GM18907 (cell line): ENCODE results near the gene C5orf24.
"Not testable (repeated sequence)": the region's sequence is repeated elsewhere in the genome, so short reads cannot be mapped to it uniquely, and the experiment has no call there.

Source experiments
- ATAC-seq: cut with Tn5 transposase; IDR thresholded peaks from one replicate; pipeline ENCODE4 v1.9.1; 2021; ENCODE audit warnings: mild to moderate bottlenecking, moderate library complexity; ENCODE audit not compliant: unreplicated experiment

The C5orf24 gene

DNA sequence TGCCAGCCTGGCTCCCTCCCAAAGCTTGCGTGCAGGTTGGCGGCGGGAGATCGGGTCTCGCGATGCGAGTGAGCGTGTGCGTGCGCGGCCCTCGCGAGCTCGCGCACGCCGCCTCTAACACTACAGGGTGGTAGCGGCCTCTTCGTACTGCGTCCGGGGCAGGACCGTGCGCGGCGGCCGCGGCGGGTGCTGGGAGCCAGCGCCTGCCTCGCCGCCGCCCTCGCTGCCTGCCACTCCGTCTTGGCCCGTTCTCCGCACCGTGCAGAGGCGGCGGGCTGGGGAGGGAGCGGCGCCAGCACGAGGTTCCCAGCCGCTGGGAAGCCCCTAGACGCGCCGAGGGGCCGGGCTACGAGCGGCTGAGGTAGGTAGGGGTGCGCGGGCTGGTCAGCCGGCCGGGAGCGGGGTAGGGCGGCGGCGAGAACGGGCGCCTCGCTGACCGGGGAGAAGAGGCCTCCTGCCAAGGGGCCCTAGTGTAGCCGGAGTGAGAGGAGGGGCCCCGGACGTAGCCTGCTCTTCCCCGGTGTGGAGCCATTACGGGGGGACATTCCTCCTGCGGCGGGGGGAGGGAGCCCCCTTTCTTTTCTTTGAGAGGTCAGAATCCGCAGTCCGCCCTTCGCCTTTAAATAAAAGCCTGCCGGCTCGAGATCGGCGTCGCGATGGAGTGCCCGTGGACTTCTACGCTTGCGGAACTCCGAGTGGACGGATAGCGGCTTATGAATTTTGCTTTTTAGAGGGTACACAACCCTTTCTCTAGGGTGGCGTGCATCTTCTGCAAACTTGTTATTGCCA is at the start of gene C5orf24:
TSS of gene C5orf24 (plus strand) at position 117 of the 789 bp plus-strand sequence. CDS start 8,933 bp downstream, outside the sequence.
- ATAC-seq = peak; percentile 93

DNA sequence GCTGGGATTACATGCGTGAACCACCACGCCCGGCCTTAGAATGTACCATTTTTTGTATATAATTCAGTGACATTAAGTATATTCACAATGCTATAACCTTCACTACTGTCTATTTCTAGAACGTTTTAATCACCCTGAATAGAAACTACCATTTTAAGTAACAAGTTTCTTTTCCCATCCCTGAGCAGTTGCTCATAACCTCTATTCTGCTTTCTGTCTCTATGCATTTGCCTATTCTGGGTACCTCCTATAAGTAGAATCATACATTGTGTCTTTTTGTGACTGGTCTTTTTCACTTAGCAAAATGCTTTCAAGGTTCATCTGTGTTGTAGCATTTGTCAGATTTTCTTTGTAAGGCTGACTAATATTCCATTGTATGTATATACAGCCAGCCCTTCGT is 47.3 kb upstream of the C5orf24 start:
- ATAC-seq = no peak

GRCh38 chr5:134803821-134804220 is 41.9 kb upstream of the C5orf24 start:
- ATAC-seq = no peak

- ATAC-seq = peak; percentile 56
These were observed 32.4 kb upstream of the C5orf24 start for GRCh38 chr5:134813407-134813806.

- peak; percentile 48 for ATAC-seq
These were observed 31.9 kb upstream of the C5orf24 start for GRCh38 chr5:134813827-134814226.

- ATAC-seq = no peak
These were observed 28.8 kb upstream of the C5orf24 start for GRCh38 chr5:134817006-134817405.

GRCh38 chr5:134818776-134819175 is 27.0 kb upstream of the C5orf24 start:
- no peak for ATAC-seq

- ATAC-seq = no peak
These were observed 26.3 kb upstream of the C5orf24 start for GRCh38 chr5:134819407-134819963.

GRCh38 chr5:134821841-134822240 is 23.9 kb upstream of the C5orf24 start:
- no peak for ATAC-seq

GRCh38 chr5:134824681-134825080 is 21.1 kb upstream of the C5orf24 start:
- ATAC-seq = no peak

DNA sequence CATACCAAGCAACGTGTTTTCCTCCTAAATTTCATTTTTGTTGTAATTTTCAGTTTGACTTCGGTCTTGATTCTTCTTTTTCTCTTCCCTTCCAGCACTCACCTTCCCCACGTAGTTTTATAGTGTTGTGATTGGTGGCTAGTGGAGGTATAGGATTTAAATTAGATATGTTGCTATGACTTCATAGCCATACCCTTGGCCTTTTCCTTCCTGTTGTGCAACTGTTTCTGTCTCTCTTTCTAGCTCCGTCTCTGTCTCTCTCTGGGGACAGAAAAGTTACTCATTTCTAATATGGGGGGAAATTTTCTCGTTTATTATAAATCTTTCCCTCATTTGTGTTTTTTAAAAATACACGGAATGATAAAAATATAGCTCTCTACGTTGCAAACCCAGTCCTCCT is 20.6 kb upstream of the C5orf24 start:
- ATAC-seq = no peak

DNA sequence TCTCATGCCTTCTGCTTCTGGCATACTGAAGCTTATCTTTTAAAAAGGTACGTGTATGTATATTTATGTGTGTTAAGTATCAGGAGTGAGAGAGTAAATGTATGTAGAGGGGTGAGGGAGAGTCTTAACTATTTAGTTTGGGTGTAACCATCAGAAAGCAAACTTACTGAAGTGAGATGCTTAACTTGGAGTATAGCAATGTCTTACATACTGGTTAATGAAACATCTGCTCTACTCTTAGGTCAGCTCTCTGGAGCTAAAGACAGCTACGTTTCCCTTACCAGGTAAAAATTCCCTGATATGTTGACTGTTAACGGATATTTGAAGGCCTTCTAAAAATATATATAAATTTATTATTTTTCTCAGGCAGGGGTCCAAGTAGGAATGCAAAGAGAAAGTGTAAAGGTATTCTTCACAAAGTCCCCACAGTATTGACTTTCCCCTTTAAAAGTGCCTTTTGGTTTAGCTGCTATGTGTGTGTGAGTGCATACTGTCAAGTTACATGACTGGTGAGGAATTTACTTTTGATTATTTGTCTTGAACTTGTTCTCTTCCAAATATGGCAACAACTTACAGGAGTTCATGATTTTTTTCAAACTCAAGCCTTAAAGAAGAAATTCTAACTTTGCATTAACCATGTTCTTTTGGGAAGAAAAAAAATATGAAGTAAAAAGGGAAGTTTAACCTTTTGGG is 12.3 kb upstream of the C5orf24 start:
- ATAC-seq = no peak

DNA sequence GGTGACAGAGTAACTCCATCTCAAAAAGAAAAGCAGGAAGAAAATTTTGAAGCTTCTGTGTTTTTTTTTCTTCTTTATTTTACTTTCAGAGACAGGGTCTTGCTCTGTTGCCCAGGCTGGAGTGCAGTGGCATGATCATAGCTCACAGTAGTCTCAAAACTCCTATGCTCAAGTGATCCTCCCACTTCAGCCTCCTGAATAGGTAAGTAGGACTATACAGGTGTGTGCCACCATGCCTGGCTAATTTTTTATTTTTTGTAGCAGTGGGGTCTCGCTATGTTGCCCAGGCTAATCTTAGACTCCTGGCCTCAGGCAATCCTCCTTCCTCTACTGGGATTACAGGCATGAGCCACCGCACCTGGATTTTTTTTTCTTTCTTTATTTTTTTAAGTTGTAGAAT is 10.1 kb upstream of the C5orf24 start:
- ATAC-seq = no peak

DNA sequence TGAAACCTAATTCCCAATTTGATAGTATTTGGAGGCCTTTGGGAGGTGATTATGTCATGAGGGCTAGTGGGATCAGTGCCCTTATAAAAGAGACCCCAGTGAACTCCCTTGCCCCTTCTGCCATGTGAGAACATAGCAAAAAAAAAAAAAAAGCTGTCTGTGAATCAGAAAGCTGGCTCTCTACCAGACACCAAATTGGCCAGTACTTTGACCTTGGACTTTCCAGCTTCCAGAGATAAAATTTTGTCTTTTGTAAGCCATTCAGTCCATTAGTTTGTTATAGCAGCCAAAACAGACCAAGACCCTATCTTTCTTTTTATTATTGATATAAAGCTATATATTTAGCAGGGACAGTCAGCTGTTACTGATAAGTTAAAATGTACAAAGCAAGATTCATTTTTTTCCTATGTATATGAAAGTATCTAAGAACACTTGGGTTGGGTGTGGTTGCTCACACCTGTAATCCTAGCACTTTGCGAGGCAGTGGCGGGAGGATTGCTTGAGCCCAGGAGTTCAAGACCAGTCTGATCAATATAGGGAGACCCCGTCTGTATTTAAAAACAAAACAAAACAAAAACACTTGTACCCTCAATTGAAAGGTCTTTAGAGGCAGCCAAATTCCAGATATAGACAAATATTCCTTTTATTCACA is 8.1 kb upstream of the C5orf24 start:
- no peak for ATAC-seq

- not testable (repeated sequence) for ATAC-seq
These were observed 7.4 kb upstream of the C5orf24 start for GRCh38 chr5:134838361-134838760.

DNA sequence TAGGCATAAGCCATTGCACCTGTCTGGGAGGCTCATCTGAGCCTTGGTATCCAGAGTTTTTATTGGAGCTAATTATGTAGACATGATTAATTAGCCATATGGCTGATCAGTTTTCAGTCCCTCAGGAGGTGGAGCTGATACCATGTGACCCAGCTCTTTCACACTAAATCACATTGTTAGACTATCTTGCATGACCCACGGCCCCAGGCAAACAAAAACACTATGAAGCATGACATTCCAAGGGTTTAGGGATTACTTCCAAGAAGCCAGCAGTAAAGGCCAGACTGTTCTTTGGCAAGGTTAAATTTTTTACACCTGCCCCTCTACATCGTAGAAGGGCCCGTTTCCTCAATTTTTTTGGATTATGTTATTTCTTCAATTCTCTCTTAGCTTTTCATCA is 5.0 kb upstream of the C5orf24 start:
- ATAC-seq = no peak

DNA sequence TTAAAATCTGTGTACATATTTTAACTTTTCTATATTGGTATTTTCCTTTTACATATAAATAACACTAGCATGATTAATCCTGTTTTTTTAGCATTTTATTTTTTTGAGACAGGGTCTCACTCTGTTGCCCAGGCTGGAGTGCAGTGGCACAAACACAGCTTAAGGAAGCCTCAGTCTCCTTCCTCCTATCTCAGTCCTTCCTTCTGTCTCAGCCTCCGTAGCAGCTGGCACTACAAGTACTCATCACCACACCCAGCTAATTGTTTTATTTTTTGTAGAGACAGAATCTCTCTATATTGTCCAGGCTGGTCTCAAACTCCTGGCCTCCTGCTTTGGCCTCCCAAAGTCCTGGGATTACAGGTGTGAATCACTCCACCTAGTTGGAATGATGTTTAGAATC is 1.5 kb upstream of the C5orf24 start:
- no peak for ATAC-seq

GRCh38 chr5:134845335-134845851 is 375 bp upstream of the C5orf24 start:
- no peak for ATAC-seq

- no peak for ATAC-seq
These were observed 833 bp downstream of the C5orf24 start for GRCh38 chr5:134846641-134846960.

DNA sequence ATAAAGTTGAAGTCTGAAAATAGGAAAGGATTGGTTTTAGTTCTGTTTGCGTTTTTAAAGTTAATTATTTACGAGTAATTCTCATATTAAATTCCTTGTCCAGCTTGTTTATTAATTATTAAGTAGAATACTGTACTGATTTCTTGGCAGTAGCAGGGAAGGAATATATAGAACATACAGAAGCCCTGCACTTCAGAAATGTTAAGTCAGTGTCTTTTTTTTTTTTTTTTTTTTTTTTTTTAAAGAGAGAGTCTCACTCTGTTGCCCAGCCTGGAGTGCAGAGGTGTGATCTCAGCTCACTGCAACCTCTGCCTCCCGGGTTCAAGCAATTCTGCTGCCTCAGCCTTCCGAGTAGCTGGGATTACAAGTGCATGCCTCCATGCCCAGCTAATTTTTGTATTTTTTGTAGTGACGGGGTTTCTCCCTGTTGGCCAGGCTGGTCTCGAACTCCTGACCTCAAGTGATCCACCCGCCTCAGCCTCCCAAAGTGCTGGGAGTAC is 3.7 kb downstream of the C5orf24 start:
- ATAC-seq = not testable (repeated sequence)

DNA sequence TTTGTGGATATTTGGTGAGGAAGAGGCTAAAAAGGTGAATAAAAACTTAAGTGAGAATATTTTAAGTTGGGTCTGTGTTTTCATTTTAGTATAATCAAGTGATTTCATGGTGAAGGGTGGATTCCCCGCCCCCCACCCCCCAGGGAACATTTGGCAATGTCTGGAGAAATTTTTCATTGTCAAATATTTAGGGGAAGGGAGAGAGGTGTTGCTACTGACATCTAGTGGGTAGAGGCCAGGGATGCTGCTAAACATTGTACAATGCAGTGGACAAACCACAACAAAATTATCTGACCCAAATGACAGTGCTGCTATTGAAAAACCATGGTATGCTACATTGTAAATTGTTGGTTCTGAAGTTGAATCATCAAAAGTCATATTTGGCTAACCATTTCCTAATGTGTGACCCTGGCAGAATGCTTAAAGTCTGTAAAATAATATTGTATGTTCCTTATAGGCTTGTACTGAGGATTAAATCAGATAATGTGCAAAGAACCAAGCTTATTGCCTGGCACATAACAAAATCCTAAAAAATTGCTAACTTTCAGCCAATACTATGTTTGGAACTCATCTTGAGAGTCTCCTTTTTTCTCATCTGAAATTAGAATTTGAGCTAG is 5.6 kb downstream of the C5orf24 start:
- ATAC-seq = no peak
